ENCODE data around the gene GPC3. TPM values are rescaled to one million over a fixed set of nuclear protein-coding genes. Genes with fewer than 3 reads are reported as not detected.

Gene GPC3
- total RNA-seq, 1 experiment from 2014 or later = 0.98 TPM

DNA sequence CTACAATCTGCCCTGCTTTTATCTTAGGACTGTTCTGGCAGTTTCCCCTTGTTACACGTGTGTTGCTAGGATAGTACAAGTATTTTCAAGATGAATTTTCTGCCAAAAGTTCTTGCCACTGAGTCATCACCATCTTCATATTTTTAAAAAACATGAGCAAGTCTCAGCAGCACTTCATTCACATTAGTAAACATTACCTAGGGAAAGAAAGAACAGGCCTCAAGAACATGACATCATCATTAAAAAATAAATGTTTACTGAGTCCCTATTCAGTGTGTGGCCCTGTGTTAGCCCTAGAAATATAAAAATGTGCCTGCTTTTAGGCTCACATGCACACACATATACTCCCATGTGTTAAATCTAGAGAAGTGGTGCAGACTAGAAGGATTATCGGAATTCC lies 18.7 kb upstream of the GPC3 start:
- ChIA-PET CTCF (no interaction called here), POLR2A (no interaction called here), RAD21 (ENCODE audit: low non-redundant PET in 1 of 2, low total read pairs in 2 of 2, uncharacterized antibody in 2 of 2, unreplicated experiment in 2 of 2) (no interaction called here)
- ATAC-seq (no peak), DNase-seq (ENCODE audit: low read depth, low spot score) (no peak)
- Histone ChIP-seq H3K9ac (ENCODE audit: low read length) (no peak overlapping the region), H2AFZ (ENCODE audit: low read depth, low read length, poor library complexity, severe bottlenecking) (no peak overlapping the region), H3K27me3 (ENCODE audit: insufficient read depth, low read length) (no peaks in the 10 kb centered on the region), H4K20me1 (ENCODE audit: insufficient read depth) (no peaks in the 10 kb centered on the region), H3K36me3 (ENCODE audit: control insufficient read depth in 1 of 2, insufficient read depth in 2 of 2, low read length in 2 of 2) (no peaks in the 10 kb centered on the region), H3K4me2 (ENCODE audit: low read length) (no peak overlapping the region), H3K4me1 (ENCODE audit: control insufficient read depth in 1 of 2, insufficient read depth in 2 of 2, low read length in 2 of 2) (no peaks in the 10 kb centered on the region), H3K79me2 (ENCODE audit: insufficient read depth, low read length) (no peaks in the 10 kb centered on the region), H3K9me3 (ENCODE audit: control insufficient read depth in 1 of 2, insufficient read depth in 1 of 2, low read depth in 1 of 2, low read length in 2 of 2) (no peaks in the 10 kb centered on the region), H3K27ac (ENCODE audit: low read depth, low read length) (no peak overlapping the region), H3K4me3 (replicated peaks in 1 of 2; ENCODE audit: low read depth in 1 of 2, low read length in 2 of 2) (no peak overlapping the region), H3K9me2 (ENCODE audit: insufficient read depth) (no peaks in the 10 kb centered on the region)
- intact Hi-C loops (cut with micrococcal nuclease) = no loop called here
- no peak for TF ChIP-seq POLR2A (IDR thresholded peaks at IDR 0.05; ENCODE audit: borderline replicate concordance, extremely low read depth, insufficient read depth, insufficient read length)
- no peak for TF ChIP-seq EZH2 (IDR thresholded peaks at IDR 0.05)
- TF ChIP-seq RAD21 (IDR thresholded peaks at IDR 0.05; ENCODE audit: low read depth) = no peak
- TF ChIP-seq, protein P1, sequence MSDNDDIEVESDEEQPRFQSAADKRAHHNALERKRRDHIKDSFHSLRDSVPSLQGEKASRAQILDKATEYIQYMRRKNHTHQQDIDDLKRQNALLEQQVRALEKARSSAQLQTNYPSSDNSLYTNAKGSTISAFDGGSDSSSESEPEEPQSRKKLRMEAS (IDR thresholded peaks at IDR 0.05) = no peak
- no peak for TF ChIP-seq ELF1 (IDR thresholded peaks at IDR 0.05; ENCODE audit: borderline replicate concordance, low read depth)
- TF ChIP-seq POLR2AphosphoS5 (IDR thresholded peaks at IDR 0.05; ENCODE audit: low read depth, low read length) = no peak
- TF ChIP-seq JUND (IDR thresholded peaks at IDR 0.05) = no peak
- no peak for TF ChIP-seq YY1 (IDR thresholded peaks at IDR 0.05; ENCODE audit: extremely low read depth, insufficient replicate concordance, low read depth, low read length)
- no peak for TF ChIP-seq EGR1 (IDR thresholded peaks at IDR 0.05; ENCODE audit: low read depth)
- no peak for TF ChIP-seq EZH2phosphoT487 (IDR thresholded peaks at IDR 0.05; ENCODE audit: borderline replicate concordance)
- TF ChIP-seq REST (IDR thresholded peaks at IDR 0.05; ENCODE audit: low read depth) = no peak
- no peak for TF ChIP-seq ZBTB33 (IDR thresholded peaks at IDR 0.05; ENCODE audit: extremely low read depth, insufficient replicate concordance, low read length)
- TF ChIP-seq SIN3A (IDR thresholded peaks at IDR 0.05; ENCODE audit: low read depth) = no peak
- TF ChIP-seq, protein P2, sequence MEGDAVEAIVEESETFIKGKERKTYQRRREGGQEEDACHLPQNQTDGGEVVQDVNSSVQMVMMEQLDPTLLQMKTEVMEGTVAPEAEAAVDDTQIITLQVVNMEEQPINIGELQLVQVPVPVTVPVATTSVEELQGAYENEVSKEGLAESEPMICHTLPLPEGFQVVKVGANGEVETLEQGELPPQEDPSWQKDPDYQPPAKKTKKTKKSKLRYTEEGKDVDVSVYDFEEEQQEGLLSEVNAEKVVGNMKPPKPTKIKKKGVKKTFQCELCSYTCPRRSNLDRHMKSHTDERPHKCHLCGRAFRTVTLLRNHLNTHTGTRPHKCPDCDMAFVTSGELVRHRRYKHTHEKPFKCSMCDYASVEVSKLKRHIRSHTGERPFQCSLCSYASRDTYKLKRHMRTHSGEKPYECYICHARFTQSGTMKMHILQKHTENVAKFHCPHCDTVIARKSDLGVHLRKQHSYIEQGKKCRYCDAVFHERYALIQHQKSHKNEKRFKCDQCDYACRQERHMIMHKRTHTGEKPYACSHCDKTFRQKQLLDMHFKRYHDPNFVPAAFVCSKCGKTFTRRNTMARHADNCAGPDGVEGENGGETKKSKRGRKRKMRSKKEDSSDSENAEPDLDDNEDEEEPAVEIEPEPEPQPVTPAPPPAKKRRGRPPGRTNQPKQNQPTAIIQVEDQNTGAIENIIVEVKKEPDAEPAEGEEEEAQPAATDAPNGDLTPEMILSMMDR (IDR thresholded peaks at IDR 0.05 in 2 of 3, conservative IDR thresholded peaks at IDR 0.05 in 1 of 3; ENCODE audit: borderline replicate concordance in 1 of 3, insufficient read depth in 1 of 3, low read depth in 2 of 3, low read length in 2 of 3) = no peak
- TF ChIP-seq, protein P3, sequence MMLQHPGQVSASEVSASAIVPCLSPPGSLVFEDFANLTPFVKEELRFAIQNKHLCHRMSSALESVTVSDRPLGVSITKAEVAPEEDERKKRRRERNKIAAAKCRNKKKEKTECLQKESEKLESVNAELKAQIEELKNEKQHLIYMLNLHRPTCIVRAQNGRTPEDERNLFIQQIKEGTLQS (IDR thresholded peaks at IDR 0.05) = no peak
- no peak for TF ChIP-seq CEBPB (IDR thresholded peaks at IDR 0.05; ENCODE audit: low read depth)
- TF ChIP-seq FOSL1 (IDR thresholded peaks at IDR 0.05; ENCODE audit: low read depth) = no peak
- BruUV-seq (replicated peaks) = no TSS peak
